ENCODE measurements around the gene CD59.
"Not testable (repeated sequence)": the region's sequence is repeated elsewhere in the genome, so short reads cannot be mapped to it uniquely, and the experiment has no call there.

The CD59 gene

GRCh38 chr11:33665350-33666106 lies 70.7 kb downstream of the CD59 start:
- no peak for DNase-seq

DNA sequence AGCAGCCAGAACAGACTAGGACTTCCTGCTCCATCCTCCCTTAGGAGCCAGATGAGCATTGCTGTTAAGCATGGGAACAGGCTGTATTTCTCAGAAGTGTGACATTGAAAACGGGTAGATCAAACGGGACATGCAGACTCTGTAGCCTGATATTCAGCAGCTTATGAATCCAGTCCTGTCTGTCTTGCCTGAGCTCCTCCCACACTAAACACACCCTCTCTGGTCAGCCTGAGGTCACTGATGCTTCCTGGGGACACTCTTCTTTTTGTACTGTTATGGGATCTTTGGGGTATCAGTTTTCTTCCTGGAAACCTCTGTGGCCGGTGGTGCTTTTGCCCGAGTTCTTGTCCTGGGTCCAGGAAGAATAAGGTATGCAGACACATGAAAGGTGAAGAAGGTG lies 71.4 kb downstream of the CD59 start:
- no peak for DNase-seq

- no peak for DNase-seq
These were observed 72.1 kb downstream of the CD59 start for GRCh38 chr11:33664166-33664565.

- no peak for DNase-seq
These were observed 73.1 kb downstream of the CD59 start for GRCh38 chr11:33663121-33663520.

GRCh38 chr11:33661526-33661925 lies 74.7 kb downstream of the CD59 start:
- not testable (repeated sequence) for DNase-seq

DNA sequence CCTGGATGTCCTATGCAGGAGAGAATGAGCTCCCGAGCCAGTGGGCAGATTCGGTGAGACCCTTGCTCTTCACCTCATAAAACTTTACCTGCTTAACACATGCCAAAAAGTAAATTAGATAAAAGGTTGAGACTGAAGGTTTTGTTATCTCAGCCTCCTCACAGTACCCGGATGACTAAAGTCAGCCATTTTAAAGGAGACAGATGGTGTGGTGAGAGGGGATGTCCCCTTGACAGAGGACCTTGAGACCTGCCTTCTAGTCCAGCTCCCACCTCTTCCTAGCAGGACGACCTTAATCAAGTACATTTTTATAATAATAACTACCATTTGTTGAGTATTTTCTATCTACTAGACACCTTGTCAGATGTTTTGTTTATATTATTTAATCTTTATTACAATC lies 75.3 kb downstream of the CD59 start:
- DNase-seq = no peak

DNA sequence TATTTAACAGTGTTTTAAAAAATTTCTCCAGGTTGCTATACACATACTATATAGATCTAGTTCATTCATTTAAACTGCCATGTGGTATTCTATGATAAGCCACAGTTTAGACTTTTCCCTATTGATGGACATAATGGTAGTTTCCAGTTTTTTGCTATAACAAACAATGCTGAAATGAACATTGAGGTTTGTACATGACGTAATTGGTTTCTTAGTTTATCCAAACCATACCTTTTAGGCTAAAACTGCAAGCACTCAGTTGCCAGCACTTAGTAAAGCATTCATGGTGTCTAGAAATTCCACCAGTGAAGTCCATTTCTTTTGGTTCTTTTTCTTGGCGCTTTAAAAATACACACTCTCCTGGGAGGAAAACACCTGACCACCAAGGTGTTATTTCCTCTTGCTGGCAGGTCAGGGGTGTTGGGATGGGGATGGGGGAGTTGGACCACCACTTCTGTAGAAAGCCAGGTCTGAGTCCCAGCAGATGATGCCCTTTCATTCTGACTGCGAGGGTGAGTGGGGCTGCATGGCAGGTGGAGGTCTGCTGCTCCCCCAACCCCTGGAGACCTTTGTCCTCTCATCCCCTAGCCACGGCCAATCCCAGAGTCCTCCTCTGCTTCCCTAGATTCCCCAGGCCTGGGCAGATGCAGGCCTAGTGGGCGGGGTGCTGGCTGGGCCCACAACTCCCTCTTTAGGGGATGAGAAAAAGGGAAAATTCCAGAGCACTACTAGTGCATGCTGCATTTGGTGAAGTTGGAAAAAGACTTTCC lies 76.7 kb downstream of the CD59 start:
- DNase-seq = no peak

DNA sequence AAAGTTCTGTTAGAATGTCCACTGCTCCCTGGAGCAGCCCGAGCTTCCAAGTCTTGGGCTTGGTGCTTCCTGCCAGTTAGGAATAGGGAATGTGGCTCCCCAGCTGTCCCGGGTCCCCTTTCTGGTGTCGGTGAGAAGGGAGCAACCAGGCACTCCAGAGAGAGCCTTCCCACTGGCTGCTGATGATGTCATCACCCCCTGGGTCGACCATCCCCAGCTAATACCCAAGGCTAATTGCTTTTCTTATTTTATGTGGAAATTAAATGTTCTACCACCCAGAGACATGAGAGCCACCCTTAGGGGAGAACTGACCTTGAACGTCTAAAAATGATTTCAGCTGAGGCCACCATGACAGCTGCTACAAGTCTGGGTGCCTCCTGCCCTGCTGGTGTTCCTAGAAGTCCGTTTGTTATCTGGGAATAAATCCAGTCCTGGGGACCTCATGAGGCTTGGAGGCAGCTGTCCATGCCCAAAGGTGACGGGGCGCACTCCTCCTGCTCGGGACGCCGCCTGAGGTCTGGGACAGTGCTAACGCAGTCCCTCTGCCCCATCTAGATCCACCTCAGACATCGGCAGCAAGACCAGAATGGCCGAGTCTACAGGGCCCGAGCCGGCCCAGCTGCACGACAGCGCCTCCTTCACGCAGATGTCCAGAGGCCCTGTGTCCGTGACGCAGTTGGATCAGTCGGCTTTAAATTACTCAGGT lies 77.9 kb downstream of the CD59 start:
- no peak for DNase-seq

DNA sequence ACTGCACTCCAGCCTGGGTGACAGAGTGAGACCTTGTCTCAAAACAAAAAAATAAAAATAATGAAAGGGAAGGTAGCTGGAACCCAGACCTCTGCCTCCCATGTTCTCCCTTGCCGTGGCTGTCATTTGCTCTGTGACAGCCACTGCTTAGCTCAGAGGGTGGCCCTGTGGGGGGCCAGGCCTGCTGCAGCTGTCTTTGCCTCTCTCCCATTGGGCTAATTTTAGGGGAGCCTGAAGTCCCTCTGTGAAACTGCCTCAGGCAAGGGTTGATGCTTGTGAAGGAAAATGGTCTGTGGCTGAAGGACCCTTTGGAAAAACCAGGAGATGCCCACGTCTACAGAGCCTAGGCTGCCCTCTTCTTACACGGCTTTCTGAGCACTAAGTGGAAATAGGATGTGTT lies 78.5 kb downstream of the CD59 start:
- no peak for DNase-seq

GRCh38 chr11:33656768-33657167 lies 79.5 kb downstream of the CD59 start:
- no peak for DNase-seq

DNA sequence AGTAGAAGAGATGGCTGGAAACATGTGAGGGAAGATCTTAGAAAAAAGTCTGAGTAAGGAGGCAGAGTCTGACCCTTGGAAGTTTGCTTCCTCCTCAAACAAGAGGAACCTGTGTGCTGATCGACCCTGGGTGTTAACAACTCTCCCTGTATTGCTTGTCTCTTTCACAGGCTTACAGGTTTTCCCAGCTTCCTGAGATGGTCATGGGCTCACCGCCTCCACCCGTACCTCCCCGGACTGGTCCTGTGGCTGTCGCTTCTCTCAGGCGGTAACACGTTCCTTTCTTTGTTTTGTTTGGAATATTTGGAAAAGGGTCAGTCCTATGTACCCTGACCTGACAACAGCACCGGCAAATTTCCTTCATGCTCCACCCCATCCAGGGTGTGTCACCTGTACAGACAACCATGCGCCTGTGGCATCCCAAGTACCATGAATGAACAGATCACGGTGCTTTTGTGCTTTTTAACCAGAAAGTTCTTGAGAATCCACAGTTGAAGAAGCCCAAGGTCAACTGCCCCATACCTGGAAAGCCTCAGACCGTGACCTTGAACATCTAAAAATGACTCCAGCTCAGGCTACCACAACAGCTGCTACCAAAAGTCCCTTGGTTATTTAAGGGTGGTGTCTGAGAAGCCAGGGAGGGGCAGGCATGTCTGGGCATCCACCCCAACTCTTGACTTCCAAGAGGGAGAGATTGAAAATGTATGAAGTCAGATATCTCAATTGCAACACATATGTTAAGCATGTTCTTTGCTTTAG lies 80.2 kb downstream of the CD59 start:
- no peak for DNase-seq

DNA sequence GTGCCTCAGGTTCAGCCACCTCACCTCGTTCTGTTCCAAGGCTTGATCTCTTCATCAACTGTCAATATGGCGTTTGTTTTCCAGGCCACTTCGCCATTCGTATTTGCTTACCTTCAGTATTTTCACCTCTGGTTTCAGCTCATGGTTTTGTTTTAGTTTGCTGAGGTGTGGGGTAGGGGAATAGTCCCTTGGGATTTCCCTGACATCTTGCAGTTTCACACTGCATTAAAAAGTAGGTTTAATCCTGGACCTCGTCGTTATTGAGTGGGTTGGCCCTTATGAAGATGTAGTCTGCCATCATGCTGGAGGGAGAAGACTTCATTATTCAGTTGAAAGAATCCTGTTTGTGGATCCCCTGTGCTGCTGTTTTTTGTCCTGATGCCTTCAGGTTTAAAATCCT lies 81.6 kb downstream of the CD59 start:
- no peak for DNase-seq
